Esophagus mucosa (tissue), 1 donor: Measurements from ENCODE around the gene DNAJA3. TPM values are rescaled to one million over a fixed set of nuclear protein-coding genes. Genes with fewer than 3 reads are reported as not detected.

Experiments used
- ATAC-seq: fragments of 200-7000 bp; cut with Tn5 transposase; one replicate; pipeline ENCODE4 v1.9.1; 2020
- total RNA-seq: library from RNA; stranded (reverse); gene quantifications from one replicate; pipeline ENCODE4 v1.2.4, GENCODE V29; 2023
- donor health status: DM: yes; HTN: yes; CAD: no.

DNAJA3 gene
- total RNA-seq, result 40.2 TPM

- ATAC-seq, result peak; percentile 92
Observed at GRCh38 chr16:4425378-4426020, at the start of gene DNAJA3. Gene DNAJA3, plus strand, starts transcription at chr16:4425868. Its CDS starts 14 bp downstream, at chr16:4425882.

- ATAC-seq, result no peak
Observed at GRCh38 chr16:4376126-4376892, 49.4 kb upstream of the DNAJA3 start.

DNA sequence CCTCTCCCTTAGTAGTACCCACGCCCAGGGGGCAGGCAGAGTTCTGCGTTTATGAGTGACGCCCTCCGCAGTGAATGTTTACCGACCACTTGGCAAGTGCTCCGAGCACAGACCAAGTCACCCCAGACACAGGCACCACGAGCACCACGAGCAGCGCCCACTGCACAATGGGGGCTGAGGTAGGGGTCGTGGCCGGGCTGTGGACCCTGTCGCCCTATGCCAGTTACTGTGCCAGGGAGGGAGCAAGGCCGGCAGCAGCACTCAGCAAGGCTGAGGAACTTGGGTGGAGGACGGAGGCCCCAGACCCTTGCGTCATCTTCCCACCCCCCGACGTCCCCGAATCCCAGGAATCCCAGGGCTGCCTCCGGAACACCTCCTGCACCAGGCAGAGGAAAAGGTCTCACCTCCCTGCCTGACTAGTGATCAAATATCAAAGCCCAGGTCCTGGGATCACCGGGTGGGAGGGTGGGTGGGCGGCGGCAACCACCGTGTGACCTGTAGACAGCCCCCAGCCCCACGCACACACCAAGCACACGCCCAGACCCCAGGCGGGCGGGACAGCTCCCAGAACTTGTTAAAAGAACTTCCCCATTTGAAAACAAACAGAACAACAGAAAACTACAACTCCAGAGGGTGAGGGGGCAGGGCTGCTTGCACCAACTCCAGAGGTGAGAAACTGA is 48.6 kb upstream of the DNAJA3 start:
- no peak for ATAC-seq

- no peak for ATAC-seq
Observed at GRCh38 chr16:4377573-4378154, 48.0 kb upstream of the DNAJA3 start.

GRCh38 chr16:4378161-4378666 is 47.5 kb upstream of the DNAJA3 start:
- ATAC-seq, result no peak

DNA sequence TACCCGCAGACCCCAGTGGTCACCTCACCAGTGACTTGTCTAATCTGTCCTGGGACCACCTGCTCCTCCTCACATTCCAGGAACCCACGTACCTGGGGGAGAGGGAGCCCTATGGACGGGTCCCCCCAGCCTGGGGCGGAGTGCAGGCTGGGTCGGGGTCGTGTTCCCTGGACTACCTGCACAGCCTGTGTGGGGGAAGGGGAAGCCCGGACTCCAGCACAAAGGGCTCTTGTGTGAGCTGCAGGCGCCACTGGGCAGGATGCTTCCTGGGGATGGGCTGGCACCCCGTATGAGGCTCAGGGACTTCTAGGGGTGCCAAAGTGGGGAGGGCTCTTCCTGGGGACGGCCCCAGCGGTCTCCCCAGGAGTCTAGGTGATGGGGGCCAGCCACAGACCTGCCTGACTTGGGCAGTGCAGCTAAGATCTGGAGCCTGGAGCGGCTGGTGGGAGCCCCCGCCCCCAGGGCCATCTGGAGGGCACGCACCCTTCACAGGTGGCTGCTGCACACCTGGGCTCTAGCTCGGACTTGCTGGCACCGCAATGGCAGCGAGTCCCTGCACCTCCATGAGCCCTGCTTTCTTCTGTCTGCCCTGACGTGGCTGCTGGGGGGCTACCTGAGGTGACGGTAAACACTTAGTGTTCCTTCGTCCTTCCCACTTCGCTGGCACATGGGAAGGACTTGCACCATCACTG is 46.5 kb upstream of the DNAJA3 start:
- ATAC-seq, result no peak

DNA sequence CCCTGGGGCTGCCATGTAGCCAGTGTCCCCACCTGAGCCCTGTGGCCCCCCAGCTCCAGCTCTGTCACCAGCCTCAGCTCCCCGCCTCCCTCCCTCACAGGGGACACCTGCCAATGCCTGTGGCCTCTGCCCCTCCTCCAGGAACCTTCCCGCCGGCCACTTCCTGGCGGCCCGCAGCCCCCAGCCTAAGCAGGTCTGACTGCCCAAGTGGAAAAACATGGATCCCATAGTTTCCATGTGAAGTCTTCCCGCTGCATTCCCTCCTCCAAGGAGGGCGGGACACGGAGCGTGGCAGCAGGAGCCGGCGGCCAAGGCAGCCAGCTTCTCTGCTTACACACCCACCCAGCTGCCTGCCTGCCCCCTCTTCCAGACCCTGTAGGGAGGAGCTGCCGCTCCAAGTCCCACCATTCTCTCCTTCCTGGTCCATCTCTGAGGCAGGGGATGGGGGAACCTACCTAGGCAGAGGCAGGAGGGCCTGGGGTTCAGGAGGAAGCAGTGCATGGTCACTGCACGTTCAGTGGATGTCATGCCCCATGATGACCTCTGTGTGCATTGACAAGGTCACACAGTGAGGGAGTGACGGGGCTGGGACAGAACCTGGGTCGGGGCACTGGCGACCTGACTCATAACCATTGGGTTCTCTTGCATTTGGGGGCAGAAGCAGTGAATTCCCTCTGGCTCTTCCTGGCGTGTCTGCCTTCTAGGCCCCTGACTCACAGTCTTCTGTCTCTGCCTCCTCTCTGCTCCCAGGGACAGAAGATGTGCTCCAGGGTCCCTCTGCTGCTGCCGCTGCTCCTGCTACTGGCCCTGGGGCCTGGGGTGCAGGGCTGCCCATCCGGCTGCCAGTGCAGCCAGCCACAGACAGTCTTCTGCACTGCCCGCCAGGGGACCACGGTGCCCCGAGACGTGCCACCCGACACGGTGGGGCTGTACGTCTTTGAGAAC is 45.3 kb upstream of the DNAJA3 start:
- no peak for ATAC-seq

- ATAC-seq, result no peak
Observed at GRCh38 chr16:4381072-4381934, 44.4 kb upstream of the DNAJA3 start.

- ATAC-seq, result no peak
Observed at GRCh38 chr16:4381935-4382794, 43.5 kb upstream of the DNAJA3 start.

DNA sequence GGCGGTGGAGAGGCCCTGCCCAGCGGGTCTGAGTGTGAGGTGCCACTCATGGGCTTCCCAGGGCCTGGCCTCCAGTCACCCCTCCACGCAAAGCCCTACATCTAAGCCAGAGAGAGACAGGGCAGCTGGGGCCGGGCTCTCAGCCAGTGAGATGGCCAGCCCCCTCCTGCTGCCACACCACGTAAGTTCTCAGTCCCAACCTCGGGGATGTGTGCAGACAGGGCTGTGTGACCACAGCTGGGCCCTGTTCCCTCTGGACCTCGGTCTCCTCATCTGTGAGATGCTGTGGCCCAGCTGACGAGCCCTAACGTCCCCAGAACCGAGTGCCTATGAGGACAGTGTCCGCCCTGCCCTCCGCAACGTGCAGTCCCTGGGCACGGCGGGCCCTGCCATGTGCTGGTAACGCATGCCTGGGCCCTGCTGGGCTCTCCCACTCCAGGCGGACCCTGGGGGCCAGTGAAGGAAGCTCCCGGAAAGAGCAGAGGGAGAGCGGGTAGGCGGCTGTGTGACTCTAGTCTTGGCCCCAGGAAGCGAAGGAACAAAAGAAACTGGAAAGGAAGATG is 42.8 kb upstream of the DNAJA3 start:
- no peak for ATAC-seq

DNA sequence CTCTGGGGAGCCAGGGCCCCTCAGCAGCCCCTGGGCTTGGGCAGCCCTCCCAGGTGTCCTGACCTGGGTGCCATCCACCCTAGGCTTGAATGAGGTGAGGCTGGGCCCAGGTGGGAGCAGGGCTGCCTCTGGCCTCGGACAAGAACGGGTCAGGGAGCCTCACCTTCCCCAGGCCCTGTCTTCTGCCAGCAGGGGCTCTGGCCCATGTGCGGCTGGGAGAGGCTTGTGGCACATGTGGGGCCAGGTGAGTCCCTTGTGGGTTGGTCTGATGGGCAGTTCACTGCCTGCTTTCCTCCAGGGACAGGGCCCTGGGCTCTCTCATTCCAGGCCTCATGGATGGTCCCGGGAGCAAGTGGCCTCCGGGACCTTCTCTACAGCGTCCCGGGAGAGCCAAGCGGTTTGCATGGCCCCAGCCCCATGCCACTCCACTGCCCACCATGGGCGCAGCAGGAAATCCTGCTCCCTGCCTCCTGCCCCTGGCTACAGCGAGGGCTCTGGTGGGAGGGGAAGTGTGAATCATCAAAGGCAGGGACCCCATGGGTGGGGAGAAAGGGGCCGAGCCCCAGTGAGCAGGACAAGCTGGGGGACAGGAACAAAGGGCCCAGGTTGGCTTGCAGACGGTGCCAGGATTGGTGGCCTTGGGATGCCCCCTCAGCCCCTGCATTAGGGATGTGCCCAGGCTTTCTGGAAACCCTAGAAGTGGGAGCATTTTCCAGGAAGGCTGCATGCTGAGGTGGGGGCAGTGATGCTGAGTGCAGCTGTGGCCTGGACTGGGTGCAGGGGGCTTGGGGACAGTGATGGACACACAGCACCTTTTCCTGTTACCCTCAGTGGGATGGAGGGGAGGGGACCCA is 41.9 kb upstream of the DNAJA3 start:
- ATAC-seq, result no peak

- ATAC-seq, result no peak
Observed at GRCh38 chr16:4384509-4384942, 41.1 kb upstream of the DNAJA3 start.

GRCh38 chr16:4385066-4385788 is 40.4 kb upstream of the DNAJA3 start:
- no peak for ATAC-seq

GRCh38 chr16:4385789-4386450 is 39.7 kb upstream of the DNAJA3 start:
- no peak for ATAC-seq

- ATAC-seq, result peak; percentile 17
Observed at GRCh38 chr16:4386451-4386805, 39.2 kb upstream of the DNAJA3 start.

DNA sequence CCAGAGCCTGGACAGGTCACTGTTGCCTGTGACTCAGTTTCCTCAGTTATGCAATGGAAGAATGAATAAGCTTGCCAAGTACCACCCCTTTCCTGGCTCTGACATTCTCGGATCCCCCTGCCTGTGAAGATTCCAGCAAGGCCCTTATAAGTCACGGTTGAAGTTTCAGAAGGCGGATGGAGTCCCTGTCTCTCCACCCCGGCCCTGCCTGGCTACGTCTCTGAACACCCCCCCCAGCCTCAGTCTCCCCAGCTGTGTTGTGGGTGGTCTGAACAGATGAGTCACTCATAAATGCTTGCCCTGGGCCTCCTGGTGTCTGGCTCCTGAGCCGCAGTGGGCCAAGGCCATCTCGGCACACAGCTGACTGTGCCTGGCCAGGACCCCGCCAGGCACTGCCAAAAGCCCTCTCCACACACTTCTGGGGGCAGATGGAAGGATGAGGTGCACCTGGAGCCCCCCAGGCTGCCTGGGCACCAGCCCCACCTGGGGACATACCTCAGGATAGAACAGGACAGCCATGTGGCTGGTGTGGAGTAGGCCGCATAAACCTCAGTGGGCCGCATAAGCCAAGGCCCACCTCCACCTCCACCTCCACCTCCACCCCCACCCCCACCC is 38.6 kb upstream of the DNAJA3 start:
- ATAC-seq, result no peak
